Liver (tissue), 3 donors: ENCODE data around the gene ASB1.
"Not testable (repeated sequence)": the region's sequence is repeated elsewhere in the genome, so short reads cannot be mapped to it uniquely, and the experiment has no call there.

Experiments
- CTCF ChIP-seq: fragments of 150-350 bp; IDR thresholded peaks from 2 replicates; pipeline ENCODE4 v1.5.1; 2017; ENCODE audit warnings: improper control_type of control experiment, low read depth, low read length; ENCODE audit not compliant: missing input control
- FOXA1 ChIP-seq: IDR thresholded peaks from 2 replicates; pipeline ENCODE4 v1.6.1; 2016; ENCODE audit warnings: antibody characterized with exemption
- JUND ChIP-seq, 2 donors: IDR thresholded peaks; 2 replicates each; pipeline ENCODE4 v1.6.1; 2016; ENCODE audit warnings: antibody characterized with exemption in 2 of 2
- RAD21 ChIP-seq, 2 donors: IDR thresholded peaks; 2 replicates each; pipeline ENCODE4 v1.6.1; 2016; ENCODE audit warnings: antibody characterized with exemption in 2 of 2, mild to moderate bottlenecking in 2 of 2
- TAF1 ChIP-seq: conservative IDR thresholded peaks from 2 replicates; pipeline ENCODE4 v1.6.1; 2016; ENCODE audit warnings: antibody characterized with exemption, mild to moderate bottlenecking
- YY1 ChIP-seq: IDR thresholded peaks from 2 replicates; pipeline ENCODE4 v1.6.1; 2016; ENCODE audit warnings: antibody characterized with exemption, mild to moderate bottlenecking
- donor health status: healthy.
- donor health status: healthy.

GRCh38 chr2:238442257-238442656 is 15.5 kb downstream of the ASB1 start:
- not testable (repeated sequence) for TF ChIP-seq FOXA1; TAF1; CTCF; YY1; RAD21 (IDR thresholded peaks at IDR 0.05)
- peak in 1 of 2 donors; percentile 9 for TF ChIP-seq JUND (IDR thresholded peaks at IDR 0.05)
